Measurements from ENCODE around the gene CBR3. TPM values are rescaled to one million over a fixed set of nuclear protein-coding genes. Genes with fewer than 3 reads are reported as not detected.

Gene CBR3
- total RNA-seq, 4 donors from 2014 or later: 22.8 to 53.0 (median 42.1) TPM

GRCh38 chr21:36178349-36178748 lies 43.5 kb downstream of the CBR3 start:
- no peak for TF ChIP-seq EP300 (IDR thresholded peaks at IDR 0.05)
- TF ChIP-seq CTCF (IDR thresholded peaks at IDR 0.05): no peak
- no peak for TF ChIP-seq POLR2A (IDR thresholded peaks at IDR 0.05)
- 95 to 97% methylated on average over 2 of the region's 2 CpGs for WGBS, 2 donors

GRCh38 chr21:36179145-36179544 lies 44.3 kb downstream of the CBR3 start:
- DNase-seq (ENCODE audit: low spot score in 2 of 2): no peak
- Histone ChIP-seq H3K27ac (no peak overlapping the region), H3K9me3 (no peaks in the 10 kb centered on the region), H3K4me1 (no peaks in the 10 kb centered on the region), H3K4me3 (no peak overlapping the region), H3K36me3 (peaks cover 0 to 28% (median 0%) of the 10 kb centered on the region in 3 donors), H3K27me3 (no peaks in the 10 kb centered on the region)
- TF ChIP-seq CTCF (IDR thresholded peaks at IDR 0.05) (no peak), POLR2A (IDR thresholded peaks at IDR 0.05) (no peak), EP300 (IDR thresholded peaks at IDR 0.05) (no peak)

More at GRCh38 chr21:36178349-36178748, 43.5 kb downstream of the CBR3 start:
- Histone ChIP-seq H3K36me3 (peaks cover 0 to 27% (median 0%) of the 10 kb centered on the region in 3 donors), H3K4me3 (no peak overlapping the region), H3K9me3 (no peaks in the 10 kb centered on the region), H3K27ac (no peak overlapping the region), H3K27me3 (no peaks in the 10 kb centered on the region), H3K4me1 (no peaks in the 10 kb centered on the region)
- no peak for DNase-seq (ENCODE audit: low spot score in 2 of 2)

- Histone ChIP-seq H3K36me3 (peaks cover 0 to 34% (median 0%) of the 10 kb centered on the region in 3 donors), H3K4me3 (no peak overlapping the region), H3K9me3 (no peaks in the 10 kb centered on the region), H3K27me3 (no peaks in the 10 kb centered on the region), H3K4me1 (no peaks in the 10 kb centered on the region), H3K27ac (no peak overlapping the region)
- TF ChIP-seq POLR2A (IDR thresholded peaks at IDR 0.05) (no peak), EP300 (IDR thresholded peaks at IDR 0.05) (no peak), CTCF (IDR thresholded peaks at IDR 0.05) (no peak)
- 96% methylated on average over 5 of the region's 5 CpGs for WGBS, 2 donors
- DNase-seq (ENCODE audit: low spot score in 2 of 2): no peak
Measured at GRCh38 chr21:36180963-36181362, 46.1 kb downstream of the CBR3 start.

- Histone ChIP-seq H3K4me1 (peaks cover 0 to 4% (median 0%) of the 10 kb centered on the region in 4 donors), H3K27ac (no peak overlapping the region), H3K9me3 (no peaks in the 10 kb centered on the region), H3K36me3 (peaks cover 0 to 26% (median 0%) of the 10 kb centered on the region in 3 donors), H3K27me3 (no peaks in the 10 kb centered on the region), H3K4me3 (no peak overlapping the region)
- TF ChIP-seq EP300 (IDR thresholded peaks at IDR 0.05): no peak
- no peak for TF ChIP-seq CTCF (IDR thresholded peaks at IDR 0.05)
- no peak for TF ChIP-seq POLR2A (IDR thresholded peaks at IDR 0.05)
- no peak for DNase-seq (ENCODE audit: low spot score in 2 of 2)
- WGBS, 2 donors: 85 to 91% methylated on average over 11 of the region's 11 CpGs
Measured at GRCh38 chr21:36183144-36183795, 48.4 kb downstream of the CBR3 start.

- peaks cover 0 to 15% (median 0%) of the 10 kb centered on the region in 3 donors for H3K36me3 ChIP-seq
- H3K9me3 ChIP-seq: no peaks in the 10 kb centered on the region
- peaks cover 0 to 10% (median 2%) of the 10 kb centered on the region in 4 donors for H3K4me1 ChIP-seq
- H3K4me3 ChIP-seq: no peak overlapping the region
- no peak for DNase-seq (ENCODE audit: low spot score in 2 of 2)
- WGBS, 2 donors: 87 to 91% methylated on average over 12 to 16 of the region's 16 CpGs
- H3K27me3 ChIP-seq: no peaks in the 10 kb centered on the region
- TF ChIP-seq EP300 (IDR thresholded peaks at IDR 0.05): no peak
- no peak for TF ChIP-seq POLR2A (IDR thresholded peaks at IDR 0.05)
- TF ChIP-seq CTCF (IDR thresholded peaks at IDR 0.05): no peak
- no peak overlapping the region for H3K27ac ChIP-seq
Measured at GRCh38 chr21:36184545-36184944, 49.7 kb downstream of the CBR3 start.
